HPDE6-E6E7 (cell line): ENCODE results near the gene LMBR1.
"Not testable (repeated sequence)": the region's sequence is repeated elsewhere in the genome, so short reads cannot be mapped to it uniquely, and the experiment has no call there.

Experiments used
- DNase-seq: peaks from one replicate; pipeline ENCODE4 v3.0.0; 2011; ENCODE audit warnings: missing footprints; ENCODE audit errors: extremely low spot score

Gene LMBR1

GRCh38 chr7:156697283-156697682, 195.7 kb downstream of the LMBR1 start:
- not testable (repeated sequence) for DNase-seq

- no peak for DNase-seq
Observed at GRCh38 chr7:156693627-156694026, 199.4 kb downstream of the LMBR1 start.

- DNase-seq, result no peak
Observed at GRCh38 chr7:156692849-156693248, 200.1 kb downstream of the LMBR1 start.

- DNase-seq, result no peak
Observed at GRCh38 chr7:156691764-156692163, 201.2 kb downstream of the LMBR1 start.

GRCh38 chr7:156684661-156685060, 208.3 kb downstream of the LMBR1 start:
- DNase-seq, result no peak

GRCh38 chr7:156684251-156684650, 208.7 kb downstream of the LMBR1 start:
- no peak for DNase-seq

GRCh38 chr7:156682928-156683327, 210.1 kb downstream of the LMBR1 start:
- DNase-seq, result no peak

- DNase-seq, result no peak
Observed at GRCh38 chr7:156680281-156680680, 212.7 kb downstream of the LMBR1 start.

GRCh38 chr7:156677374-156678054, 215.5 kb downstream of the LMBR1 start:
- DNase-seq, result no peak

GRCh38 chr7:156676263-156676662, 216.7 kb downstream of the LMBR1 start:
- DNase-seq, result no peak

GRCh38 chr7:156675721-156676120, 217.3 kb downstream of the LMBR1 start:
- DNase-seq, result no peak

- DNase-seq, result no peak
Observed at GRCh38 chr7:156673902-156674301, 219.1 kb downstream of the LMBR1 start.

GRCh38 chr7:156673454-156673853, 219.5 kb downstream of the LMBR1 start:
- no peak for DNase-seq

- DNase-seq, result no peak
Observed at GRCh38 chr7:156669035-156669828, 223.8 kb downstream of the LMBR1 start.

- DNase-seq, result no peak
Observed at GRCh38 chr7:156668130-156668741, 224.7 kb downstream of the LMBR1 start.

- DNase-seq, result no peak
Observed at GRCh38 chr7:156667110-156667426, 225.9 kb downstream of the LMBR1 start.

- no peak for DNase-seq
Observed at GRCh38 chr7:156666368-156667109, 226.4 kb downstream of the LMBR1 start.

GRCh38 chr7:156665101-156665500, 227.9 kb downstream of the LMBR1 start:
- no peak for DNase-seq

GRCh38 chr7:156662277-156662676, 230.7 kb downstream of the LMBR1 start:
- no peak for DNase-seq

GRCh38 chr7:156661637-156662036, 231.3 kb downstream of the LMBR1 start:
- no peak for DNase-seq

- no peak for DNase-seq
Observed at GRCh38 chr7:156659961-156660360, 233.0 kb downstream of the LMBR1 start.

GRCh38 chr7:156659203-156659602, 233.8 kb downstream of the LMBR1 start:
- no peak for DNase-seq
